Keratinocyte (primary cell): Measurements from ENCODE around the gene HSD11B1L. TPM values are rescaled to one million over a fixed set of nuclear protein-coding genes. Genes with fewer than 3 reads are reported as not detected.

Experiments used
- DNase-seq: peaks from one replicate; pipeline ENCODE4 v3.0.0-alpha.2; 2011; ENCODE audit warnings: low read depth, missing footprints, low spot score
- FAIRE-seq: peaks from 2 replicates; lab custom pipeline; 2011; peaks lifted over from hg19 to GRCh38; lab: Jason Lieb, UNC
- H2AFZ ChIP-seq: 2 replicates; pipeline ENCODE4 v1.6.0; 2012; ENCODE audit warnings: low read length, control low read depth, inconsistent platforms; ENCODE audit not compliant: control insufficient read depth
- H3K27ac ChIP-seq: 2 replicates; pipeline ENCODE4 v1.5.1; 2011; ENCODE audit warnings: low read length; ENCODE audit not compliant: control insufficient read depth, insufficient read depth
- H3K27me3 ChIP-seq: 3 replicates; pipeline ENCODE4 v1.6.0; 2011; ENCODE audit warnings: low read length; ENCODE audit not compliant: control insufficient read depth, insufficient read depth; ENCODE audit errors: extremely low read depth
- H3K36me3 ChIP-seq, 2 experiments: 2 replicates in 1 of 2; 3 replicates in 1 of 2; pipeline ENCODE4 v1.5.1; 2011; ENCODE audit warnings: low read length in 2 of 2, mild to moderate bottlenecking in 1 of 2; ENCODE audit not compliant: control insufficient read depth in 2 of 2, insufficient read depth in 2 of 2; ENCODE audit errors: extremely low read depth in 1 of 2
- H3K4me1 ChIP-seq: 3 replicates; pipeline ENCODE4 v1.5.1; 2011; ENCODE audit warnings: low read length; ENCODE audit not compliant: control insufficient read depth, insufficient read depth; ENCODE audit errors: extremely low read depth
- H3K4me2 ChIP-seq: 3 replicates; pipeline ENCODE4 v1.6.0; 2011; ENCODE audit warnings: low read depth, low read length; ENCODE audit not compliant: control insufficient read depth, insufficient read depth; ENCODE audit errors: extremely low read depth
- H3K4me3 ChIP-seq, 3 experiments: fragments of 200-600 bp in 1 of 3; sonication (generic) in 1 of 3; 2 replicates in 2 of 3; 3 replicates in 1 of 3; pipeline ENCODE4 v1.5.1; 2011 to 2016; ENCODE audit warnings: low read length in 3 of 3, mild to moderate bottlenecking in 3 of 3, control low read depth in 2 of 3, inconsistent platforms in 1 of 3, low read depth in 1 of 3, mixed read lengths in 1 of 3, mixed run types in 1 of 3, moderate library complexity in 1 of 3; ENCODE audit not compliant: control insufficient read depth in 2 of 3, insufficient read depth in 2 of 3; ENCODE audit errors: extremely low read depth in 1 of 3
- H3K79me2 ChIP-seq: 2 replicates; pipeline ENCODE4 v1.6.0; 2012; ENCODE audit warnings: low read length; ENCODE audit not compliant: control insufficient read depth, insufficient read depth
- H3K9ac ChIP-seq: 3 replicates; pipeline ENCODE4 v1.6.0; 2011; ENCODE audit warnings: low read length; ENCODE audit not compliant: control insufficient read depth, insufficient read depth; ENCODE audit errors: extremely low read depth
- H3K9me1 ChIP-seq: 3 replicates; pipeline ENCODE4 v1.6.0; 2011; ENCODE audit warnings: low read length; ENCODE audit not compliant: control insufficient read depth, insufficient read depth; ENCODE audit errors: extremely low read depth
- H3K9me3 ChIP-seq: 2 replicates; pipeline ENCODE4 v1.5.1; 2012; ENCODE audit warnings: low read depth, low read length; ENCODE audit not compliant: control insufficient read depth
- H4K20me1 ChIP-seq: 3 replicates; pipeline ENCODE4 v1.6.0; 2011; ENCODE audit warnings: low read length; ENCODE audit not compliant: control insufficient read depth, insufficient read depth; ENCODE audit errors: extremely low read depth
- CTCF ChIP-seq, 3 experiments: IDR thresholded peaks in 1 of 3; conservative IDR thresholded peaks in 1 of 3; optimal IDR thresholded peaks in 1 of 3; 2 replicates in 2 of 3; 3 replicates in 1 of 3; pipeline versions ENCODE3 to v1.5.1; 2011; ENCODE audit warnings: low read length in 3 of 3, mild to moderate bottlenecking in 3 of 3, moderate library complexity in 2 of 3, control low read depth in 1 of 3, inconsistent platforms in 1 of 3; ENCODE audit not compliant: insufficient read depth in 2 of 3; ENCODE audit errors: extremely low read depth in 1 of 3
- EZH2 ChIP-seq: IDR thresholded peaks from one replicate; pipeline ENCODE4 v1.6.1; 2012; ENCODE audit warnings: inconsistent platforms, mild to moderate bottlenecking, low read length, moderate library complexity
- dilution Hi-C: fragments of 300-500 bp; cut with MboI; formaldehyde crosslinking; loops from one replicate; pipeline ENCODE4 v1.7.0; 2020; ENCODE audit warnings: low sequenced_read_pairs; ENCODE audit not compliant: extremely low pct_ligation_motif_present
- polyA plus RNA-seq, 5 experiments: library from polyadenylated mRNA; depleted of rRNA in 3 of 5; stranded (reverse) in 3 of 5; stranded (forward) in 1 of 5; unstranded in 1 of 5; fragments of >200 nt; gene quantifications; 1 replicate in 1 of 5; 2 replicates in 3 of 5; 3 replicates in 1 of 5; pipeline versions ENCODE4 v1.2.1 to v1.2.3, GENCODE V29; 2011 to 2012; ENCODE audit warnings: missing spikeins in 2 of 5, low read depth in 1 of 5, low replicate concordance in 1 of 5

Gene HSD11B1L
- polyA plus RNA-seq, 1 donor (not counting 4 experiments of a cell fraction or from before 2014, with no cell fraction given): 3.7 TPM

- TF ChIP-seq EZH2: no peak
- no peak for TF ChIP-seq CTCF (optimal IDR thresholded peaks at IDR 0.05 in 1 of 3, IDR thresholded peaks at IDR 0.05 in 1 of 3, conservative IDR thresholded peaks at IDR 0.05 in 1 of 3; ENCODE audit: extremely low read depth in 1 of 3, insufficient read depth in 2 of 3, low read length in 3 of 3)
- H4K20me1 ChIP-seq: no peaks in the 10 kb centered on the region
- no peak overlapping the region for H3K4me3 ChIP-seq
- H3K27ac ChIP-seq: no peak overlapping the region
- H3K4me2 ChIP-seq: no peak overlapping the region
- no peaks in the 10 kb centered on the region for H3K9me3 ChIP-seq
- peaks cover 10% of the 10 kb centered on the region for H3K79me2 ChIP-seq
- FAIRE-seq (no peak), DNase-seq (no peak)
- no peak overlapping the region for H3K9ac ChIP-seq
- no peaks in the 10 kb centered on the region for H3K9me1 ChIP-seq
- no peaks in the 10 kb centered on the region for H3K27me3 ChIP-seq
- peaks cover 15% of the 10 kb centered on the region for H3K4me1 ChIP-seq
- no peak overlapping the region for H2AFZ ChIP-seq
- dilution Hi-C loops: no loop called here
- H3K36me3 ChIP-seq: peaks cover 4 to 8% of the 10 kb centered on the region in 2 experiments
Measured at GRCh38 chr19:5677580-5677979, 3.2 kb upstream of the HSD11B1L start.

- TF ChIP-seq CTCF (optimal IDR thresholded peaks at IDR 0.05 in 1 of 3, IDR thresholded peaks at IDR 0.05 in 1 of 3, conservative IDR thresholded peaks at IDR 0.05 in 1 of 3; ENCODE audit: extremely low read depth in 1 of 3, insufficient read depth in 2 of 3, low read length in 3 of 3) (no peak), EZH2 (no peak)
- no peak overlapping the region for H3K4me3 ChIP-seq
- H3K4me2 ChIP-seq: no peak overlapping the region
- H3K9ac ChIP-seq: no peak overlapping the region
- no peak overlapping the region for H2AFZ ChIP-seq
- peaks cover 4 to 8% of the 10 kb centered on the region in 2 experiments for H3K36me3 ChIP-seq
- H3K79me2 ChIP-seq: peaks cover 10% of the 10 kb centered on the region
- no peak for FAIRE-seq
- dilution Hi-C loops: no loop called here
- H3K9me1 ChIP-seq: no peaks in the 10 kb centered on the region
- H3K27ac ChIP-seq: no peak overlapping the region
- no peaks in the 10 kb centered on the region for H3K27me3 ChIP-seq
- peaks cover 18% of the 10 kb centered on the region for H3K4me1 ChIP-seq
- H3K9me3 ChIP-seq: no peaks in the 10 kb centered on the region
- DNase-seq: no peak
- no peaks in the 10 kb centered on the region for H4K20me1 ChIP-seq
Measured at GRCh38 chr19:5678071-5678718, 2.6 kb upstream of the HSD11B1L start.
